Femur (tissue), 1 donor: ENCODE measurements around the gene MIPEP.
A peak's percentile ranks its signal among the peaks of the same experiment; 100 is the strongest.
"Not testable (repeated sequence)": the region's sequence is repeated elsewhere in the genome, so short reads cannot be mapped to it uniquely, and the experiment has no call there.

Source experiments
- DNase-seq: peaks from one replicate; pipeline ENCODE4 v3.0.0-alpha.2; 2017

The MIPEP gene

GRCh38 chr13:23888658-23889614, at the start of gene MIPEP:
Gene MIPEP, minus strand, starts transcription at chr13:23889400. Its CDS starts 80 bp downstream, at chr13:23889320.
- DNase-seq, result peak; percentile 97

GRCh38 chr13:23934520-23934919, 45.3 kb upstream of the MIPEP start:
- no peak for DNase-seq

- no peak for DNase-seq
Observed at GRCh38 chr13:23928985-23929384, 39.8 kb upstream of the MIPEP start.

GRCh38 chr13:23923031-23923430, 33.8 kb upstream of the MIPEP start:
- DNase-seq, result no peak

GRCh38 chr13:23922005-23922932, 33.1 kb upstream of the MIPEP start:
- DNase-seq, result no peak

DNA sequence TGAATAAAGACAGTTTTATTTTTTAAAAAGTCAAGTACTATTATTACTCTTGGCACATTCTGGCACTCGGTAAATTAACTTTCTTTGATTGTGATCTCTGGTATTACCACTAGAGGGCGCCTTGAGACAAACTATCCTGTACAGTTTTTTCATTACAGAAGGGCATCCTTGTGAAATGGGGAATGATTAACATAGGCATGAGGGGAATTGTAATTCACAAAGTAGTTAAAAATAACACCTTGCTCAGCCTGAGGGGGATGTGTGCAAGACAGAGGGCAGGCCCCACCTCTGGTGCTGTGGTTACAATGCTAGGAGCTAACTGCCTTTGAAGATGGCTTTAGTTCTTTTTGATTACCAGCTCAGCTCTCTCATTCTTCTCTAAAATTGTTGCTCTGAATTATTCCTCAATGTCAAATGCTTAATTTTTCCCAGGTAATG, 32.3 kb upstream of the MIPEP start:
- DNase-seq, result no peak

- DNase-seq, result no peak
Observed at GRCh38 chr13:23919006-23919405, 29.8 kb upstream of the MIPEP start.

GRCh38 chr13:23918208-23918607, 29.0 kb upstream of the MIPEP start:
- no peak for DNase-seq

DNA sequence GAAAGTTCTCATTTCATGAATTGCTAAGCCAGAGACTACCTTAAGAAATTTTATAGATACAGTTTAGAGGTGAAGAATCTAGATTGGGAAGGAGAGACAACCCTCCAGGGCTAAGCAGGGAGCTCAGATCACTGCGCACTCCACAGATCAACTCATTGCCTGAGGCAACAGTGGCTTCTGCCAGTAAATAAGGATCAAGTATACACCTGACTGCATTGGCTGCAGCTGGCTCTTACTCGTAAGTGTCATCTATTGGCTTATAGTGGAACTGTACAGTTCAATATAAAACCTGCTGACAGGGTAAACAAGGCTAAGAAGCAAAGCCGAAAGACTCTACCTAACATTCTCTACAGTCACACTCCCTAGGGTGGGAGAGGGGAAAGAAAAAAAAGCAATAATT, 26.1 kb upstream of the MIPEP start:
- no peak for DNase-seq

DNA sequence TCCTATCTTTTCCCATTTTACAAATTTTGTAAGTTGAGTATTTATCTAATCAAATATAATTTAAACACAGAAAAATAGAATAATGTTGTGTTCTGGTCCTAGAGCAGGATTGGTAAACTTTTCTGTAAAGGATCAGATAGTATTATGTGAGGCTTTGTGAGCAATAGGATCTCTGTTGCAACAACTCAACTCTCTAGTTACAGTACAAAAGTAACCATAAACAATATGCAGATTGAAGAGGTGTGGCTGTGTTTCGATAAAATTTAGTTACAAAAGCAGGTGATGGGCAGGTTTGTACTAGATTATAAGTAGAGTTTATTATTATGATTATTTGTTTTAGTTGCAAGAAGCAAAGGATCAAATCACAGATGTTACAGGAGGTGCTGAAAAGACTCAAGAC, 23.3 kb upstream of the MIPEP start:
- DNase-seq, result no peak

GRCh38 chr13:23909606-23910005, 20.4 kb upstream of the MIPEP start:
- DNase-seq, result no peak

DNA sequence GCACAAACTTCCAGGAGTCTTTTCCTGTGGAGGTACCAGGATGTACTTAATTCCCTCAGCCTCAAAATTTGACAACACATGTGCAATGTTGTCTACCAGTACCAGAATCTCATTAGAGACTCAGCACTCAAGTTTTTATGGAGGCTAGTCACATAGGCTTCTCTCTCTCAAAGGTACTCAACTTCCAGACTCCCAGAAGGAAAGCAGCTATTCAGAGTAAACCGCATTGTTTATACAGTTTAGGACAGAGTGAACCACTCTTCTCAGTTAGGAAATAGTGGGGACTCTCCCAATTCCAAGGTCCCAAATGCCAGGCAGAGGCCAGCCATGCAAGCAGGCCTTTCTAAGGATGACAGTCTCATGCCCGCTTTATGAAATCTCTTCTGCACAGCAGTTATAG, 16.6 kb upstream of the MIPEP start:
- DNase-seq, result no peak

- DNase-seq, result no peak
Observed at GRCh38 chr13:23903906-23904280, 14.7 kb upstream of the MIPEP start.

GRCh38 chr13:23902975-23903905, 14.0 kb upstream of the MIPEP start:
- no peak for DNase-seq

DNA sequence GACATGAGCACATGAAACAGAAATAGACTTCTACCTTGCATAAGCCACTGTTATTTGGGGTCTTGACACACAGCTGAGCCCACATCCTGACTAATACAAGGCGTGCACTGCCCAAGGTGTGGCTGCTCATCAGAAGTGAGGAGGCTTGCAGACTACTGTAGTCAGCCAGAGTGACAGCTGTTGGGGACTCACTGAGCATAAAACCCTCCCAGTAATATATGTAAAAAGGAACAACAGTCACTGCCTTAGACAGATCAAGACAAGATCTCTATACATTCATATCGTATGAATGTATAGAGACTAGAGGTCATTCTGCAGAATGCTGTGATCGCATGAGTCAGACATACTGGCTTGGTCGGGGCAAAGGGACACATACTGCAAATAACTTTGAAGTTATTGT, 12.2 kb upstream of the MIPEP start:
- no peak for DNase-seq

DNA sequence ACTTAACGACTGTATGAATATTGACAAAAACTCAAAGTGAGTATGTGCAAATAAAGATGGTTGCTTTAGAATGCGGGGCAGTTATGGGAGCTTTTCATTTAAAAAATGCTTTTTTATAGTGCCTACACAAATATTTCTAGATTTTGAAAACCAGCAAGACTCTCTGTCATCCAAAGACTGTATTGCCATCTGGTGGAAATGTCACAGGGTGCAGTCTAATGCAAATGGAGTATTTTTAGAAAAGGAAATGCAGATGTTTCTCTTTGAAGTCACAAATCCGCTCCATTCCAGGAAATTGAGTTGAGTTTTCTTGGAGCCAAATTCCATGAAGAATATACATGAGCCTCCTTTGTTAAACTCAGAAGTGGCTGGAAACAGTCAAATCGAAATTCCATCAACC, 10.4 kb upstream of the MIPEP start:
- DNase-seq, result peak; percentile 54

GRCh38 chr13:23898101-23898500, 8.9 kb upstream of the MIPEP start:
- DNase-seq, result no peak

DNA sequence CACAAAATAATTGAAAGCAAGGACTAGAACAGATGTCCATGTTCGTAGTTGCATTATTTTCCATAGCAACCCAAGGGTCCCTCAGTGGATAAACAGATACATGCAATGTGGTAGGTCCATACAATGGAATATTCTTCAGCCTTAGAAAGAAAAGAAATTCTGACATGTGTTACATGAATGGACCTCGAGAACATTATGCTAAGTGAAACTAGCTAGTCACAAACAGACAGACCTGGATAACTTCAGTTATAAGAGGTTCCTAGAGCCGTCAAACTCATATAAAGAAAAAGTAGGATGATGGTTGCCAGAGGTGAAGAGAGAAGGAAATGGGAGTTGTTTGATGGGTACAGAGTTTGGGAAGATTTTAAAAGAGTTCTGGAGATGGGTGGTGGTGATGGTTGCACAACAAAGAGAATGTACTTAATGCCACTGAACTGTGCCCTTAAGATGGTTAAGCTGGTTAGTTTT, 8.3 kb upstream of the MIPEP start, which contains the start of gene C1QTNF9B:
C1QTNF9B (minus strand) TSS at position 51 of the 468 bp plus-strand sequence.
- not testable (repeated sequence) for DNase-seq

- not testable (repeated sequence) for DNase-seq
Observed at GRCh38 chr13:23894746-23895145, 5.5 kb upstream of the MIPEP start.

DNA sequence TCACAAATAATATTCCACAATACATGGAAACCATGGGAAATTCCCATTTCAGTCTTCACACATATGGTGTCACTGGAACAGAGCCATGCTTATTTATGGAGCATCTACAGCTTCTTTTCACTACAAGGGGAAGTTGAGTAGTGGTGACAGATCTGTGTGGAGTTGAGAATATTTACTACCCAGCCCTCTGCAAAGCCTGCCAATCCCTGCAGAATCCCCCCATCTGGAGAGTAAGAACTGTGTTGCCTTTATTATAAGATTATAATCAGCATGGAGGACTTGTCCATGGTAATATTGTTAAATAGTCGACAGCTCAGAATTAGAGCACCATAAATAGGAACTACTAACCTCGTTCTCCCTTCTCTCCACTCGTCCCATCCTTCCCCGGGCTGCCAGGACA, 4.6 kb upstream of the MIPEP start:
- not testable (repeated sequence) for DNase-seq

DNA sequence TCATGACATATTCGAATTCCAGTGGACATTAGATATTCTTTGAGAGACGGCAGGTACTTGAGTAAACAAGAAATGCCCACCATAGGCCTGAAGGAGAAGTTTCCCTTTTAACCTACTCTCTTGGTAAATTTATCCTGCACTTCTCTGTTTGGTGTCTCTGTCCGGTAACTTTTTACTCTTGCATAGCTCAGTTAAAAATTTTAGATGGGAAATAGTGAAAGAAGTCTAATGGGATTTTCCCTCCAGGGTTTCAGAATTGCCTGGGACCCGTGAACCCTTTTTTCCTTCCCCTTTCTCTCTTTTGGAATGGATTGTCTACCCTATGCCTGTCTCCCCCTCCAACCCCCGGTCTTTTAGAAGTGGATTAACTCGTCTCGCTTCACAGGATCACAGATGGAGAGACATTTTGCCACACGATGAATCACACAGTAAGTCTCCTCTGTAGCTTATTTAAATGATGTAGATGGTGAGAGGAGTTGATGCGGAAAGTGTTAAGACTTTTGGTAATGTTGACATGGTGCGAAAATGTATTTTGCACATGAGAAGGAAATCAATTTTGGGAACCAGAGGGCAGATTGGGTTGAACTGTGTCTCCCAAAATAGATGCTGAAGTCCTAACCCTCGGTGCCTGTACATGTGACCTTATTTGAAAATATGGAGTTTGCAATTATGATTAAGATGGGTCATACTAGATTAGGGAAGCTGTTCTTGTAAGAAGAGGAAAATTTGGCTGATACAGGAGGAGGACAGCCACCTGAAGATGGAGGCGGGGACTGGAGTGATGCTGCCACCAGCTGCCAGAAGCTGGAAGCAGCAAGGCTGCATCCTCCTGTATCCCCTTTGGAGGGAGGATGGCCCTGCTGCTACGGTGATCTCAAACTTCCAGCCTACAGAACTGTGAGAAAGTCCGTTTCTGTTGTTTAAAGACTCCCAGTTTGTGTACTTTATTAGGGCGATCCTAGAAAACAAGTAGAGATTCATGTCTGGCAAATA, 711 bp upstream of the MIPEP start:
- no peak for DNase-seq
